Kidney epithelial cell (primary cell): ENCODE measurements around the gene KIF1A. TPM values are rescaled to one million over a fixed set of nuclear protein-coding genes. Genes with fewer than 3 reads are reported as not detected.
"Not testable (repeated sequence)": the region's sequence is repeated elsewhere in the genome, so short reads cannot be mapped to it uniquely, and the experiment has no call there.

Source experiments
- DNase-seq: peaks from one replicate; pipeline ENCODE4 v3.0.0-alpha.2; 2010; ENCODE audit warnings: low read depth
- H3K27me3 ChIP-seq: 2 replicates; pipeline ENCODE4 v1.6.0; 2011; ENCODE audit warnings: low read length; ENCODE audit not compliant: control insufficient read depth, insufficient read depth
- H3K36me3 ChIP-seq: 2 replicates; pipeline ENCODE4 v1.5.1; 2011; ENCODE audit warnings: low read length; ENCODE audit not compliant: control insufficient read depth, insufficient read depth
- H3K4me3 ChIP-seq: 2 replicates; pipeline ENCODE4 v1.5.1; 2011; ENCODE audit warnings: low read depth, mild to moderate bottlenecking, control low read depth, low read length
- CTCF ChIP-seq: IDR thresholded peaks from 2 replicates; pipeline ENCODE4 v1.5.1; 2011; ENCODE audit warnings: mild to moderate bottlenecking, moderate library complexity, low read length, control low read depth, inconsistent platforms; ENCODE audit not compliant: insufficient read depth, poor library complexity, severe bottlenecking
- total RNA-seq: library from RNA; depleted of rRNA; stranded (reverse); fragments of >200 nt; gene quantifications from 2 replicates; pipeline ENCODE4 v1.2.3, GENCODE V29; 2015

KIF1A gene
- total RNA-seq, 1 donor from 2014 or later = 178 TPM

- H3K27me3 ChIP-seq = no peaks in the 10 kb centered on the region
- no peak for TF ChIP-seq CTCF
- no peak overlapping the region for H3K4me3 ChIP-seq
- no peak for DNase-seq
- H3K36me3 ChIP-seq = no peaks in the 10 kb centered on the region
These were observed 36.0 kb downstream of the KIF1A start for GRCh38 chr2:240783819-240784621.

- no peaks in the 10 kb centered on the region for H3K27me3 ChIP-seq
- no peak overlapping the region for H3K4me3 ChIP-seq
- no peak for TF ChIP-seq CTCF
- DNase-seq = no peak
- no peaks in the 10 kb centered on the region for H3K36me3 ChIP-seq
These were observed 36.9 kb downstream of the KIF1A start for GRCh38 chr2:240782886-240783818.

GRCh38 chr2:240782221-240782885 is 37.7 kb downstream of the KIF1A start:
- Histone ChIP-seq H3K36me3 (no peaks in the 10 kb centered on the region), H3K27me3 (no peaks in the 10 kb centered on the region), H3K4me3 (no peak overlapping the region)
- no peak for DNase-seq
- TF ChIP-seq CTCF = no peak

GRCh38 chr2:240781471-240782220 is 38.4 kb downstream of the KIF1A start:
- no peaks in the 10 kb centered on the region for H3K36me3 ChIP-seq
- H3K27me3 ChIP-seq = no peaks in the 10 kb centered on the region
- TF ChIP-seq CTCF = no peak
- no peak overlapping the region for H3K4me3 ChIP-seq
- DNase-seq = no peak

GRCh38 chr2:240780023-240780700 is 39.9 kb downstream of the KIF1A start:
- peaks cover 4% of the 10 kb centered on the region for H3K27me3 ChIP-seq
- no peak for TF ChIP-seq CTCF
- no peaks in the 10 kb centered on the region for H3K36me3 ChIP-seq
- no peak for DNase-seq
- no peak overlapping the region for H3K4me3 ChIP-seq

- not testable (repeated sequence) for DNase-seq, H3K36me3 ChIP-seq
These were observed 40.7 kb downstream of the KIF1A start for GRCh38 chr2:240779250-240779832.

More at GRCh38 chr2:240779250-240779832, 40.7 kb downstream of the KIF1A start:
- not testable (repeated sequence) for H3K4me3 ChIP-seq, H3K27me3 ChIP-seq
